K562 (cell line): ENCODE results near the gene PHACTR3. TPM values are rescaled to one million over a fixed set of nuclear protein-coding genes. Genes with fewer than 3 reads are reported as not detected.

Experiments
- ATAC-seq: fragments of 200-7000 bp; cut with Tn5 transposase; 3 replicates; pipeline ENCODE4 v1.9.1; 2020; ENCODE audit warnings: moderate library complexity
- BruUV-seq: library from RNA; stranded (reverse); fragments of 400-500 nt; replicated peaks from 2 replicates; lab custom pipeline; 2021; lab: Mats Ljungman, UMichigan
- CTCF ChIA-PET: fragments of 300-600 bp; formaldehyde crosslinking; extraction: SDS; loops from one replicate; lab custom pipeline; 2021; ENCODE audit warnings: low intra/inter-chr PET ratio; lab: Yijun Ruan, JAX
- POLR2A ChIA-PET: fragments of 300-600, 350-650 bp; sonication (Branson Sonifier 250); formaldehyde crosslinking; extraction: SDS; loops from one replicate; lab custom pipeline; 2021; ENCODE audit warnings: antibody characterized with exemption, inconsistent platforms; lab: Yijun Ruan, JAX
- DNase-seq, 4 experiments: peaks; one replicate each; pipeline versions ENCODE4 v3.0.0 to v3.0.0-alpha.2; 2011 to 2018; ENCODE audit warnings: low spot score in 3 of 4, mixed read lengths in 3 of 4; ENCODE audit errors: extremely low read depth in 1 of 4
- FAIRE-seq: peaks from 2 replicates; lab custom pipeline; 2011; peaks lifted over from hg19 to GRCh38; lab: Jason Lieb, UNC
- H2AFZ ChIP-seq: 2 replicates; pipeline ENCODE4 v1.6.0; 2011; ENCODE audit warnings: low read depth, low read length, control low read depth, inconsistent platforms
- H3K27ac ChIP-seq: fragments of 200-600 bp; 3 replicates; pipeline ENCODE4 v1.8.0; 2011; ENCODE audit warnings: low read depth, mild to moderate bottlenecking, control low read depth, inconsistent platforms, low read length, moderate library complexity, mixed read lengths; ENCODE audit errors: extremely low read depth
- H3K27me3 ChIP-seq, 2 experiments: fragments of 300-600 bp in 1 of 2; 2 replicates in 1 of 2; 3 replicates in 1 of 2; pipeline versions ENCODE4 v1.6.0 to v1.8.0; 2011; ENCODE audit warnings: inconsistent platforms in 2 of 2, low read length in 2 of 2, mild to moderate bottlenecking in 1 of 2, mixed read lengths in 1 of 2, moderate library complexity in 1 of 2; ENCODE audit not compliant: control insufficient read depth in 2 of 2, insufficient read depth in 2 of 2
- H3K36me3 ChIP-seq: fragments of 300-600 bp; 3 replicates; pipeline ENCODE4 v1.8.0; 2011; ENCODE audit warnings: mild to moderate bottlenecking, low read length, inconsistent platforms; ENCODE audit not compliant: control insufficient read depth, insufficient read depth
- H3K4me1 ChIP-seq, 2 experiments: fragments of 200-600 bp in 1 of 2; replicated peaks in 1 of 2; 2 replicates in 1 of 2; 3 replicates in 1 of 2; pipeline versions ENCODE4 v1.5.1 to v1.8.0; 2011; ENCODE audit warnings: inconsistent platforms in 2 of 2, low read length in 2 of 2, mild to moderate bottlenecking in 1 of 2, mixed read lengths in 1 of 2, moderate library complexity in 1 of 2; ENCODE audit not compliant: control insufficient read depth in 2 of 2, insufficient read depth in 2 of 2
- H3K4me2 ChIP-seq: 2 replicates; pipeline ENCODE4 v1.6.1; 2011; ENCODE audit warnings: low read length, control low read depth, inconsistent platforms, mixed read lengths; ENCODE audit not compliant: insufficient read depth
- H3K4me3 ChIP-seq: fragments of 200-600 bp; sonication (generic), shearing (Covaris generic); 2 replicates; pipeline ENCODE4 v1.5.1; 2016; ENCODE audit warnings: control low read depth, inconsistent platforms
- H3K79me2 ChIP-seq: fragments of 200-600 bp; 3 replicates; pipeline ENCODE4 v1.8.0; 2011; ENCODE audit warnings: low read length, inconsistent platforms; ENCODE audit not compliant: control insufficient read depth, insufficient read depth
- H3K9ac ChIP-seq, 2 experiments: 2 replicates each; pipeline versions ENCODE4 v1.6.0 to v1.6.1; 2011; ENCODE audit warnings: low read depth in 2 of 2, low read length in 2 of 2, control low read depth in 1 of 2, inconsistent platforms in 1 of 2, mild to moderate bottlenecking in 1 of 2, mixed read lengths in 1 of 2; ENCODE audit not compliant: insufficient read depth in 1 of 2
- H3K9me1 ChIP-seq: one replicate; pipeline ENCODE4 v1.6.0; 2011; ENCODE audit warnings: inconsistent platforms, mild to moderate bottlenecking, low read length, moderate library complexity; ENCODE audit not compliant: control insufficient read depth, insufficient read depth
- H3K9me3 ChIP-seq: replicated peaks from 2 replicates; pipeline ENCODE4 v1.5.1; 2011; ENCODE audit warnings: low read depth, low read length, inconsistent platforms; ENCODE audit not compliant: control insufficient read depth, insufficient read depth
- H4K20me1 ChIP-seq: replicated peaks from 2 replicates; pipeline ENCODE4 v1.6.1; 2011; ENCODE audit warnings: low read length, inconsistent platforms, mixed read lengths; ENCODE audit not compliant: control insufficient read depth, insufficient read depth
- KLF10 ChIP-seq: fragments of 250-450 bp; sonication (Bioruptor Pico); IDR thresholded peaks from 2 replicates; pipeline ENCODE4 v1.6.1; 2021; ENCODE audit warnings: matching md5 sums
- MAX ChIP-seq: sonication (generic); formaldehyde crosslinking; IDR thresholded peaks from 2 replicates; pipeline ENCODE4 v1.9.0; 2022; ENCODE audit warnings: mild to moderate bottlenecking, missing genetic modification reagents
- THRAP3 ChIP-seq: fragments of 450-650 bp; IDR thresholded peaks from 2 replicates; pipeline ENCODE4 v1.6.1; 2016; ENCODE audit warnings: mild to moderate bottlenecking, inconsistent platforms, borderline replicate concordance
- ZFP1 ChIP-seq: fragments of 450-650 bp; formaldehyde crosslinking; IDR thresholded peaks from 2 replicates; pipeline ENCODE4 v1.4.0; 2020; ENCODE audit warnings: mild to moderate bottlenecking, mixed read lengths
- ZFX ChIP-seq: sonication (generic); formaldehyde crosslinking; IDR thresholded peaks from 2 replicates; pipeline ENCODE4 v1.8.0; 2022; ENCODE audit warnings: mild to moderate bottlenecking, missing genetic modification reagents, moderate library complexity
- WGBS: fragments of 100-300 bp; shearing (Covaris generic); methylation state at CpG from one replicate; pipeline ENCODE4 v1.1.6; 2016; ENCODE audit warnings: low coverage, mixed read lengths; ENCODE audit not compliant: insufficient coverage; ENCODE audit errors: missing lambda C conversion rate; 5-methylcytosine and 5-hydroxymethylcytosine counted together
- in situ Hi-C: fragments of 300-500 bp; cut with MboI; formaldehyde crosslinking; loops from 4 replicates; pipeline ENCODE4 v1.15.0; 2018; ENCODE audit warnings: inconsistent platforms, mixed read lengths
- intact Hi-C: fragments of 100-400 bp; cut with micrococcal nuclease; formaldehyde crosslinking; loops from 2 replicates; pipeline ENCODE4 v1.14.2; 2022
- polyA plus RNA-seq, 8 experiments: library from polyadenylated mRNA; depleted of rRNA in 4 of 8; stranded (reverse) in 5 of 8; unstranded in 3 of 8; fragments of >200 nt; fragmentation: Nextera tagmentation in 2 of 8; fragmentation: Illumina TruSeq in 1 of 8; extraction: Ambion mirVana in 2 of 8; extraction: Trizol in 1 of 8; gene quantifications; 2 replicates each; pipeline versions ENCODE4 v1.2.1 to v1.2.3, GENCODE V29; 2011 to 2014; ENCODE audit warnings: inconsistent platforms in 1 of 8, missing spikeins in 1 of 8
- total RNA-seq, 7 experiments: library from RNA; depleted of rRNA in 6 of 7; stranded (reverse); fragments of >200 nt in 6 of 7; fragmentation: Illumina TruSeq in 2 of 7; extraction: Trizol in 2 of 7; gene quantifications; 2 replicates each; pipeline versions ENCODE4 v1.2.1 to v1.2.3, GENCODE V29; 2011 to 2021; ENCODE audit warnings: low replicate concordance in 1 of 7

PHACTR3 gene
- total and polyA plus RNA-seq, 9 of the 15 experiments (the other 6 are each of a cell fraction or from before 2014, with no cell fraction given), result not detected

DNA sequence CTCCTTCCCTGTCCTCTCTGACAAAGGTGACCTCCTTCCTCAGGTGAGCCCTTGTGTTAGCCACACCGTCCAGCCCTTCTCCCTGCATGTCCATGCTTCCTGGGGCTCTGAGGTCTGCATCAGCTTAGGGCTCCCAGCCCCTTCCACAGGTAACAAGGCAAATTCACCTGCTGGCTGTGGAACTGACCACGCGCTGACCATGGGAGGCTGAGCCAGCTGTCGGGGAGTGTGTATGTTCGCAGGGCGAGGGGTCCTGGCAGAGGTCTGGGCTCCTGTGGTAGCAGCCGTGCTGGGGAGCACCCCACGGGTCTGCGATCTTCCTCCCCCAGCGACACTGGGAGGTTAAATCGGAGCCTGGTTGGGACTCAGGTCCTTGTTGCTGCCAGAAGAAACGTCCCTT lies 136.7 kb downstream of the PHACTR3 start:
- H3K27me3 ChIP-seq, result peaks cover 3 to 15% of the 10 kb centered on the region in 2 experiments; a peak in 3 of 5 replicates
- no peak overlapping the region for H2AFZ ChIP-seq
- FAIRE-seq, result no peak
- no peaks in the 10 kb centered on the region for H3K4me1 ChIP-seq
- in situ Hi-C loops (no loop called here), intact Hi-C loops (no loop called here)
- ChIA-PET POLR2A (no interaction called here), CTCF (no interaction called here)
- WGBS, result 0% methylated on average over 9 of the region's 12 CpGs
- ATAC-seq, result no peak
- no peak for DNase-seq
- no peaks in the 10 kb centered on the region for H3K79me2 ChIP-seq
- H3K4me2 ChIP-seq, result no peak overlapping the region
- H3K9me3 ChIP-seq, result no peaks in the 10 kb centered on the region
- TF ChIP-seq MAX (CRISPR knock-in tag) (no peak), KLF10 (CRISPR knock-in tag) (no peak), ZFX (CRISPR knock-in tag) (no peak), ZFP1 (CRISPR knock-in tag) (no peak)
- TF ChIP-seq, all 486 proteins: peak for 0
- no peak overlapping the region for H3K9ac ChIP-seq
- H4K20me1 ChIP-seq, result 0 out of 2 replicates have a peak, but pooled peaks cover 4% of the 10 kb centered on the region
- no peaks in the 10 kb centered on the region for H3K9me1 ChIP-seq
- no peak overlapping the region for H3K4me3 ChIP-seq
- no peak overlapping the region for H3K27ac ChIP-seq
- BruUV-seq, result no TSS peak
- H3K36me3 ChIP-seq, result no peaks in the 10 kb centered on the region

GRCh38 chr20:59742351-59743095 lies 138.2 kb downstream of the PHACTR3 start:
- DNase-seq (no peak), ATAC-seq (no peak), FAIRE-seq (no peak)
- intact Hi-C loops (no loop called here), in situ Hi-C loops (no loop called here)
- CTCF ChIA-PET, result no interaction called here
- H3K4me3 ChIP-seq, result no peak overlapping the region
- H3K9ac ChIP-seq, result no peak overlapping the region
- BruUV-seq, result no TSS peak
- H4K20me1 ChIP-seq, result 0 out of 2 replicates have a peak, but pooled peaks cover 4% of the 10 kb centered on the region
- H3K4me1 ChIP-seq, result no peaks in the 10 kb centered on the region
- no peaks in the 10 kb centered on the region for H3K36me3 ChIP-seq
- no peak overlapping the region for H3K4me2 ChIP-seq
- H3K27ac ChIP-seq, result no peak overlapping the region
- 0% methylated on average over 23 of the region's 24 CpGs for WGBS
- no peaks in the 10 kb centered on the region for H3K79me2 ChIP-seq
- POLR2A ChIA-PET, result no interaction called here
- H2AFZ ChIP-seq, result no peak overlapping the region
- peaks cover 3 to 20% of the 10 kb centered on the region in 2 experiments; a peak in 4 of 5 replicates for H3K27me3 ChIP-seq
- TF ChIP-seq THRAP3, result no peak
- no peaks in the 10 kb centered on the region for H3K9me3 ChIP-seq
- H3K9me1 ChIP-seq, result peaks cover 4% of the 10 kb centered on the region
